Inferior parietal cortex (tissue), 1 donor: ENCODE results near the gene ABHD6.
"Not testable (repeated sequence)": the region's sequence is repeated elsewhere in the genome, so short reads cannot be mapped to it uniquely, and the experiment has no call there.

Experiments used
- DNase-seq: peaks from one replicate; pipeline ENCODE4 v3.0.0-alpha.2; 2016; ENCODE audit errors: extremely low spot score

The ABHD6 gene

GRCh38 chr3:58237238-58237940 is at the start of gene ABHD6:
Gene ABHD6, plus strand, starts transcription at chr3:58237792. Its CDS starts 18,795 bp downstream, at chr3:58256587.
- DNase-seq, result peak; percentile 69

- DNase-seq, result no peak
Measured at GRCh38 chr3:58188173-58188564, 49.4 kb upstream of the ABHD6 start.

GRCh38 chr3:58188921-58189451 is 48.6 kb upstream of the ABHD6 start:
- DNase-seq, result no peak

GRCh38 chr3:58189691-58190090 is 47.9 kb upstream of the ABHD6 start:
- no peak for DNase-seq

- no peak for DNase-seq
Measured at GRCh38 chr3:58190291-58190690, 47.3 kb upstream of the ABHD6 start.

- DNase-seq, result no peak
Measured at GRCh38 chr3:58190882-58191281, 46.7 kb upstream of the ABHD6 start.

GRCh38 chr3:58191361-58191991 is 46.1 kb upstream of the ABHD6 start:
- DNase-seq, result no peak

- DNase-seq, result no peak
Measured at GRCh38 chr3:58192069-58192468, 45.5 kb upstream of the ABHD6 start.

GRCh38 chr3:58193682-58194407 is 43.7 kb upstream of the ABHD6 start:
- no peak for DNase-seq

GRCh38 chr3:58197588-58197987 is 40.0 kb upstream of the ABHD6 start:
- DNase-seq, result no peak

GRCh38 chr3:58198362-58198761 is 39.2 kb upstream of the ABHD6 start:
- DNase-seq, result no peak

- DNase-seq, result no peak
Measured at GRCh38 chr3:58198804-58199203, 38.8 kb upstream of the ABHD6 start.

- no peak for DNase-seq
Measured at GRCh38 chr3:58200121-58200709, 37.4 kb upstream of the ABHD6 start.

- DNase-seq, result no peak
Measured at GRCh38 chr3:58200846-58201355, 36.7 kb upstream of the ABHD6 start.

GRCh38 chr3:58201451-58201850 is 36.1 kb upstream of the ABHD6 start:
- DNase-seq, result not testable (repeated sequence)

- no peak for DNase-seq
Measured at GRCh38 chr3:58202917-58203360, 34.7 kb upstream of the ABHD6 start.

- DNase-seq, result no peak
Measured at GRCh38 chr3:58203541-58203940, 34.1 kb upstream of the ABHD6 start.

GRCh38 chr3:58204720-58205119 is 32.9 kb upstream of the ABHD6 start:
- DNase-seq, result no peak

- no peak for DNase-seq
Measured at GRCh38 chr3:58205981-58206380, 31.6 kb upstream of the ABHD6 start.

GRCh38 chr3:58206406-58207011 is 31.1 kb upstream of the ABHD6 start:
- DNase-seq, result no peak

- no peak for DNase-seq
Measured at GRCh38 chr3:58207954-58208353, 29.6 kb upstream of the ABHD6 start.
